Tibial nerve (tissue), 3 donors: Measurements from ENCODE around the gene TAF4.

Source experiments
- POLR2A ChIP-seq, 2 donors: fragments of 450-650 bp; IDR thresholded peaks; one replicate each; pipeline ENCODE4 v1.6.1; 2017; ENCODE audit warnings: antibody characterized with exemption in 2 of 2, mild to moderate bottlenecking in 2 of 2, moderate library complexity in 2 of 2
- TF ChIP-seq, protein P1 (sequence below), 5 experiments: fragments of 200-600 bp in 3 of 5; fragments of 450-650 bp in 2 of 5; sonication (generic) in 3 of 5; IDR thresholded peaks; one replicate each; pipeline ENCODE4 v1.5.1; 2016 to 2019; ENCODE audit warnings: antibody characterized with exemption in 5 of 5, mild to moderate bottlenecking in 3 of 5, moderate library complexity in 2 of 5

DNA sequence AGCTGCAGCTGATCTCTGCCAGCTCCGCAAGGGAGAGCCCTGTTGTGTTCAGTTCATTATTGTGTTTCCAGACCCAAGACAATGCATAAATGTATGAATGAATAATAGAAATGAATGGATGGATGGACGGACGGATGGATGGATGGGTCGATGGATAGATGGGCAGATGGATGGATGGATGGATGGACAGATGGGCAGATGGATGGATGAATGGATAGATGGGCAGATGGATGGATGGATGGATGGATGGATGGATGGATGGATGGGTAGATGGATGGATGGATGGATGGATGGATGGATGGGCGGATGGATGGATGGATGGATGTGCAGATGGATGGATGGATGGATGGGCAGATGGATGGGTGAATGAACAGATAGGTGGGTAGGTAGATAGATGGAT lies 39.9 kb upstream of the TAF4 start:
- TF ChIP-seq, protein P1, sequence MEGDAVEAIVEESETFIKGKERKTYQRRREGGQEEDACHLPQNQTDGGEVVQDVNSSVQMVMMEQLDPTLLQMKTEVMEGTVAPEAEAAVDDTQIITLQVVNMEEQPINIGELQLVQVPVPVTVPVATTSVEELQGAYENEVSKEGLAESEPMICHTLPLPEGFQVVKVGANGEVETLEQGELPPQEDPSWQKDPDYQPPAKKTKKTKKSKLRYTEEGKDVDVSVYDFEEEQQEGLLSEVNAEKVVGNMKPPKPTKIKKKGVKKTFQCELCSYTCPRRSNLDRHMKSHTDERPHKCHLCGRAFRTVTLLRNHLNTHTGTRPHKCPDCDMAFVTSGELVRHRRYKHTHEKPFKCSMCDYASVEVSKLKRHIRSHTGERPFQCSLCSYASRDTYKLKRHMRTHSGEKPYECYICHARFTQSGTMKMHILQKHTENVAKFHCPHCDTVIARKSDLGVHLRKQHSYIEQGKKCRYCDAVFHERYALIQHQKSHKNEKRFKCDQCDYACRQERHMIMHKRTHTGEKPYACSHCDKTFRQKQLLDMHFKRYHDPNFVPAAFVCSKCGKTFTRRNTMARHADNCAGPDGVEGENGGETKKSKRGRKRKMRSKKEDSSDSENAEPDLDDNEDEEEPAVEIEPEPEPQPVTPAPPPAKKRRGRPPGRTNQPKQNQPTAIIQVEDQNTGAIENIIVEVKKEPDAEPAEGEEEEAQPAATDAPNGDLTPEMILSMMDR (IDR thresholded peaks at IDR 0.05), result no peak
- no peak for TF ChIP-seq POLR2A (IDR thresholded peaks at IDR 0.05)
